Astrocyte (in vitro differentiated cells and primary cell): Measurements from ENCODE around the gene HOXD9. TPM values are rescaled to one million over a fixed set of nuclear protein-coding genes. Genes with fewer than 3 reads are reported as not detected.

Experiments used
- DNase-seq: peaks from one replicate; pipeline ENCODE4 v3.0.0-alpha.2; 2010; ENCODE audit warnings: low read depth
- FAIRE-seq: peaks from 2 replicates; lab custom pipeline; 2011; peaks lifted over from hg19 to GRCh38; lab: Jason Lieb, UNC
- H2AFZ ChIP-seq: 2 replicates; pipeline ENCODE4 v1.6.0; 2012; ENCODE audit warnings: low read depth, low read length, inconsistent platforms
- H3K27ac ChIP-seq: 2 replicates; pipeline ENCODE4 v1.5.1; 2011; ENCODE audit warnings: low read depth, low read length, inconsistent platforms
- H3K27me3 ChIP-seq: 2 replicates; pipeline ENCODE4 v1.6.0; 2011; ENCODE audit warnings: low read length, inconsistent platforms; ENCODE audit not compliant: insufficient read depth
- H3K36me3 ChIP-seq: 2 replicates; pipeline ENCODE4 v1.5.1; 2011; ENCODE audit warnings: low read length, inconsistent platforms; ENCODE audit not compliant: insufficient read depth
- H3K4me1 ChIP-seq: 2 replicates; pipeline ENCODE4 v1.5.1; 2011; ENCODE audit warnings: low read length, inconsistent platforms; ENCODE audit not compliant: insufficient read depth
- H3K4me2 ChIP-seq: 2 replicates; pipeline ENCODE4 v1.6.0; 2012; ENCODE audit warnings: low read length, inconsistent platforms
- H3K4me3 ChIP-seq: 2 replicates; pipeline ENCODE4 v1.5.1; 2011; ENCODE audit warnings: low read depth, mild to moderate bottlenecking, low read length, inconsistent platforms; ENCODE audit not compliant: insufficient read depth
- H3K79me2 ChIP-seq: 2 replicates; pipeline ENCODE4 v1.6.0; 2012; ENCODE audit warnings: mild to moderate bottlenecking, low read length, inconsistent platforms; ENCODE audit not compliant: insufficient read depth
- H3K9ac ChIP-seq: 2 replicates; pipeline ENCODE4 v1.6.0; 2012; ENCODE audit warnings: mild to moderate bottlenecking, low read length, inconsistent platforms
- H3K9me3 ChIP-seq: 2 replicates; pipeline ENCODE4 v1.5.1; 2012; ENCODE audit warnings: low read depth, mild to moderate bottlenecking, low read length, inconsistent platforms; ENCODE audit not compliant: insufficient read depth
- H4K20me1 ChIP-seq: 2 replicates; pipeline ENCODE4 v1.6.0; 2012; ENCODE audit warnings: low read length, inconsistent platforms; ENCODE audit not compliant: insufficient read depth
- H3K27ac Mint-ChIP-seq: one replicate; pipeline ENCODE4 v1.8.0; 2021; ENCODE audit warnings: mild to moderate bottlenecking, mixed read lengths; ENCODE audit not compliant: unreplicated experiment
- H3K27me3 Mint-ChIP-seq: one replicate; pipeline ENCODE4 v1.8.0; 2021; ENCODE audit warnings: low read depth, mixed read lengths; ENCODE audit not compliant: unreplicated experiment
- H3K36me3 Mint-ChIP-seq: one replicate; pipeline ENCODE4 v1.8.0; 2021; ENCODE audit warnings: low read depth, mixed read lengths; ENCODE audit not compliant: unreplicated experiment
- H3K4me1 Mint-ChIP-seq: one replicate; pipeline ENCODE4 v1.8.0; 2021; ENCODE audit warnings: low read depth, mixed read lengths; ENCODE audit not compliant: unreplicated experiment
- H3K4me3 Mint-ChIP-seq: one replicate; pipeline ENCODE4 v1.8.0; 2021; ENCODE audit warnings: mild to moderate bottlenecking, moderate library complexity, mixed read lengths; ENCODE audit not compliant: unreplicated experiment
- H3K9me3 Mint-ChIP-seq: one replicate; pipeline ENCODE4 v1.8.0; 2021; ENCODE audit warnings: mild to moderate bottlenecking, mixed read lengths; ENCODE audit not compliant: unreplicated experiment
- CTCF ChIP-seq: IDR thresholded peaks from 2 replicates; pipeline ENCODE4 v1.5.1; 2011; ENCODE audit warnings: low read depth, mild to moderate bottlenecking, inconsistent platforms, low read length, moderate library complexity; ENCODE audit not compliant: insufficient read depth
- EZH2 ChIP-seq: IDR thresholded peaks from 2 replicates; pipeline ENCODE4 v1.6.1; 2012; ENCODE audit warnings: mild to moderate bottlenecking, low read length, inconsistent platforms; ENCODE audit not compliant: insufficient read depth
- total RNA-seq: library from RNA; stranded (reverse); gene quantifications from 2 replicates; pipeline ENCODE4 v1.2.1, GENCODE V29; 2021

HOXD9 gene
- total RNA-seq, 1 donor from 2014 or later = not detected

- Histone ChIP-seq H3K4me2 (no peak overlapping the region), H3K4me1 (peaks cover 8% of the 10 kb centered on the region)
These were observed 15.4 kb downstream of the HOXD9 start for GRCh38 chr2:176137906-176138305.

GRCh38 chr2:176138526-176138922, 16.0 kb downstream of the HOXD9 start:
- H3K27me3 Mint-ChIP-seq = peaks cover 92% of the 10 kb centered on the region
- H3K4me1 Mint-ChIP-seq = no peaks in the 10 kb centered on the region
- peaks cover 2% of the 10 kb centered on the region for H3K36me3 Mint-ChIP-seq
- no peak overlapping the region for H3K27ac Mint-ChIP-seq
- Histone ChIP-seq H3K79me2 (no peaks in the 10 kb centered on the region), H3K9me3 (peaks cover 6% of the 10 kb centered on the region), H4K20me1 (no peaks in the 10 kb centered on the region), H2AFZ (no peak overlapping the region), H3K36me3 (no peaks in the 10 kb centered on the region), H3K9ac (no peak overlapping the region), H3K4me3 (no peak overlapping the region), H3K4me2 (no peak overlapping the region), H3K27ac (no peak overlapping the region), H3K4me1 (peaks cover 8% of the 10 kb centered on the region), H3K27me3 (peaks cover 85% of the 10 kb centered on the region)
- TF ChIP-seq EZH2 (no peak), CTCF (no peak)
- H3K4me3 Mint-ChIP-seq = no peak overlapping the region
- DNase-seq (no peak), FAIRE-seq (no peak)
- peaks cover 37% of the 10 kb centered on the region for H3K9me3 Mint-ChIP-seq

More at GRCh38 chr2:176137906-176138305, 15.4 kb downstream of the HOXD9 start:
- FAIRE-seq (no peak), DNase-seq (no peak)
- peaks cover 35% of the 10 kb centered on the region for H3K9me3 Mint-ChIP-seq
- H3K36me3 Mint-ChIP-seq = peaks cover 2% of the 10 kb centered on the region
- no peak overlapping the region for H3K27ac Mint-ChIP-seq
- Histone ChIP-seq H3K79me2 (no peaks in the 10 kb centered on the region), H3K27ac (no peak overlapping the region), H3K4me3 (no peak overlapping the region), H3K9me3 (peaks cover 6% of the 10 kb centered on the region), H3K27me3 (peaks cover 85% of the 10 kb centered on the region), H2AFZ (no peak overlapping the region), H3K9ac (no peak overlapping the region), H4K20me1 (no peaks in the 10 kb centered on the region), H3K36me3 (no peaks in the 10 kb centered on the region)
- no peak for TF ChIP-seq CTCF
- no peak for TF ChIP-seq EZH2
- H3K4me3 Mint-ChIP-seq = no peak overlapping the region
- peaks cover 92% of the 10 kb centered on the region for H3K27me3 Mint-ChIP-seq
- H3K4me1 Mint-ChIP-seq = no peaks in the 10 kb centered on the region

- Histone ChIP-seq H3K27me3 (peaks cover 85% of the 10 kb centered on the region), H2AFZ (no peak overlapping the region), H3K4me3 (no peak overlapping the region), H3K9ac (no peak overlapping the region), H3K4me1 (peaks cover 8% of the 10 kb centered on the region), H3K36me3 (no peaks in the 10 kb centered on the region), H3K4me2 (peak overlapping the region; percentile 19), H4K20me1 (no peaks in the 10 kb centered on the region), H3K27ac (no peak overlapping the region), H3K79me2 (no peaks in the 10 kb centered on the region), H3K9me3 (peaks cover 6% of the 10 kb centered on the region)
- peaks cover 42% of the 10 kb centered on the region for H3K9me3 Mint-ChIP-seq
- H3K27me3 Mint-ChIP-seq = peaks cover 92% of the 10 kb centered on the region
- H3K4me3 Mint-ChIP-seq = no peak overlapping the region
- peaks cover 2% of the 10 kb centered on the region for H3K36me3 Mint-ChIP-seq
- TF ChIP-seq EZH2 (peak; percentile 45), CTCF (no peak)
- no peak for DNase-seq
- FAIRE-seq = no peak
- no peak overlapping the region for H3K27ac Mint-ChIP-seq
- no peaks in the 10 kb centered on the region for H3K4me1 Mint-ChIP-seq
These were observed 16.6 kb downstream of the HOXD9 start for GRCh38 chr2:176138923-176139660.
